Measurements from ENCODE around the gene SLC8A1. TPM values are rescaled to one million over a fixed set of nuclear protein-coding genes. Genes with fewer than 3 reads are reported as not detected.
A peak's percentile ranks its signal among the peaks of the same experiment; 100 is the strongest.
"Not testable (repeated sequence)": the region's sequence is repeated elsewhere in the genome, so short reads cannot be mapped to it uniquely, and the experiment has no call there.

SLC8A1 gene
- total RNA-seq, 1 experiment from 2014 or later, result not detected

DNA sequence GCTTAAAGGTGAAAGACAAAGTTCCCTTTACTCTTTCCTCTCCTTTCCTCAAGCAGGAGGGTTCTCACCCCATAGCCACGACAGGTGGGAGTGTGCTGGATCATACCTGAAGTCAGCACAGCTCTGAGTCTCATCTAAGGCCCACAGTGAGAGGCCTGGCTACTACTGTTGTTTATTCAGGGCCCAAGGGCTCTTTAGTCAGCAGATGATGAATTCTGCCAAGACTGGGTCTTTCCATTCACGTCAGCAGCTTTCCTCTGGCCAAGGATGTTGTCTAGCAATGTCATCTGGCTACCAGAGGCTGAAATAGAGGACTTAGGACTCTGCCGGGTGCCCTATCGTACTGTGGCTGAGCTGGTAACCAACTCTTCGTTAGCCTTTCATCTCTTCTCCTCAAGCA, 364.5 kb downstream of the SLC8A1 start:
- Histone ChIP-seq H3K9me2 (replicated peaks; ENCODE audit: insufficient read depth, low read length) (no peaks in the 10 kb centered on the region), H3K79me2 (ENCODE audit: low read length) (no peaks in the 10 kb centered on the region), H3K27ac (ENCODE audit: low read length) (no peak overlapping the region), H3K27me3 (ENCODE audit: low read length) (no peaks in the 10 kb centered on the region), H2AFZ (ENCODE audit: low read length) (no peak overlapping the region), H4K20me1 (ENCODE audit: insufficient read depth, low read depth, low read length) (no peaks in the 10 kb centered on the region), H3K4me3 (ENCODE audit: low read length) (no peak overlapping the region), H3K9me3 (ENCODE audit: low read length) (no peaks in the 10 kb centered on the region), H3K9ac (ENCODE audit: low read length) (no peak overlapping the region), H3K4me2 (ENCODE audit: low read depth, low read length, poor library complexity, severe bottlenecking) (no peak overlapping the region), H3K36me3 (ENCODE audit: insufficient read depth, low read length) (no peaks in the 10 kb centered on the region), H3K4me1 (ENCODE audit: low read length) (no peaks in the 10 kb centered on the region)
- DNase-seq, result peak; percentile 17

- Histone ChIP-seq H4K20me1 (ENCODE audit: insufficient read depth, low read depth, low read length) (no peaks in the 10 kb centered on the region), H3K4me1 (ENCODE audit: low read length) (no peaks in the 10 kb centered on the region)
Measured at GRCh38 chr2:40085786-40086185, 366.1 kb downstream of the SLC8A1 start.

GRCh38 chr2:40073336-40073735, 378.6 kb downstream of the SLC8A1 start:
- not testable (repeated sequence) for H3K4me3 ChIP-seq (ENCODE audit: low read length); H2AFZ ChIP-seq (ENCODE audit: low read length); H4K20me1 ChIP-seq (ENCODE audit: insufficient read depth, low read depth, low read length); H3K9me2 ChIP-seq (replicated peaks; ENCODE audit: insufficient read depth, low read length); H3K27me3 ChIP-seq (ENCODE audit: low read length); H3K4me1 ChIP-seq (ENCODE audit: low read length); H3K4me2 ChIP-seq (ENCODE audit: low read depth, low read length, poor library complexity, severe bottlenecking); H3K27ac ChIP-seq (ENCODE audit: low read length); H3K79me2 ChIP-seq (ENCODE audit: low read length); DNase-seq; H3K36me3 ChIP-seq (ENCODE audit: insufficient read depth, low read length); H3K9ac ChIP-seq (ENCODE audit: low read length); H3K9me3 ChIP-seq (ENCODE audit: low read length)

More at GRCh38 chr2:40085786-40086185, 366.1 kb downstream of the SLC8A1 start:
- DNase-seq, result no peak
- Histone ChIP-seq H3K9ac (ENCODE audit: low read length) (no peak overlapping the region), H3K79me2 (ENCODE audit: low read length) (no peaks in the 10 kb centered on the region), H3K36me3 (ENCODE audit: insufficient read depth, low read length) (no peaks in the 10 kb centered on the region), H3K27me3 (ENCODE audit: low read length) (no peaks in the 10 kb centered on the region), H3K9me2 (replicated peaks; ENCODE audit: insufficient read depth, low read length) (no peaks in the 10 kb centered on the region), H3K27ac (ENCODE audit: low read length) (no peak overlapping the region), H3K4me2 (ENCODE audit: low read depth, low read length, poor library complexity, severe bottlenecking) (no peak overlapping the region), H2AFZ (ENCODE audit: low read length) (no peak overlapping the region), H3K4me3 (ENCODE audit: low read length) (no peak overlapping the region), H3K9me3 (ENCODE audit: low read length) (no peaks in the 10 kb centered on the region)

GRCh38 chr2:40072442-40073232, 379.3 kb downstream of the SLC8A1 start:
- H3K4me3 ChIP-seq (ENCODE audit: low read length), result no peak overlapping the region
- no peaks in the 10 kb centered on the region for H3K4me1 ChIP-seq (ENCODE audit: low read length)
- H3K9ac ChIP-seq (ENCODE audit: low read length), result no peak overlapping the region
- 0 out of 2 replicates have a peak, but pooled peaks cover 5% of the 10 kb centered on the region for H3K9me2 ChIP-seq (replicated peaks; ENCODE audit: insufficient read depth, low read length)
- no peak overlapping the region for H3K27ac ChIP-seq (ENCODE audit: low read length)
- H3K79me2 ChIP-seq (ENCODE audit: low read length), result no peaks in the 10 kb centered on the region
- H4K20me1 ChIP-seq (ENCODE audit: insufficient read depth, low read depth, low read length), result no peaks in the 10 kb centered on the region
- DNase-seq, result no peak
- no peaks in the 10 kb centered on the region for H3K27me3 ChIP-seq (ENCODE audit: low read length)
- H3K9me3 ChIP-seq (ENCODE audit: low read length), result no peaks in the 10 kb centered on the region
- no peaks in the 10 kb centered on the region for H3K36me3 ChIP-seq (ENCODE audit: insufficient read depth, low read length)
- no peak overlapping the region for H2AFZ ChIP-seq (ENCODE audit: low read length)
- no peak overlapping the region for H3K4me2 ChIP-seq (ENCODE audit: low read depth, low read length, poor library complexity, severe bottlenecking)

- no peak overlapping the region for H3K27ac ChIP-seq (ENCODE audit: low read length)
- no peaks in the 10 kb centered on the region for H3K36me3 ChIP-seq (ENCODE audit: insufficient read depth, low read length)
- H3K4me1 ChIP-seq (ENCODE audit: low read length), result no peaks in the 10 kb centered on the region
- H3K9me3 ChIP-seq (ENCODE audit: low read length), result no peaks in the 10 kb centered on the region
- H3K79me2 ChIP-seq (ENCODE audit: low read length), result no peaks in the 10 kb centered on the region
- no peak overlapping the region for H3K9ac ChIP-seq (ENCODE audit: low read length)
- no peak overlapping the region for H3K4me3 ChIP-seq (ENCODE audit: low read length)
- no peak for DNase-seq
- H3K27me3 ChIP-seq (ENCODE audit: low read length), result no peaks in the 10 kb centered on the region
- H2AFZ ChIP-seq (ENCODE audit: low read length), result no peak overlapping the region
- no peaks in the 10 kb centered on the region for H3K9me2 ChIP-seq (replicated peaks; ENCODE audit: insufficient read depth, low read length)
- H3K4me2 ChIP-seq (ENCODE audit: low read depth, low read length, poor library complexity, severe bottlenecking), result no peak overlapping the region
- H4K20me1 ChIP-seq (ENCODE audit: insufficient read depth, low read depth, low read length), result no peaks in the 10 kb centered on the region
Measured at GRCh38 chr2:40062381-40062780, 389.5 kb downstream of the SLC8A1 start.

- H3K9me2 ChIP-seq (replicated peaks; ENCODE audit: insufficient read depth, low read length), result no peaks in the 10 kb centered on the region
- H3K27ac ChIP-seq (ENCODE audit: low read length), result no peak overlapping the region
- no peak overlapping the region for H2AFZ ChIP-seq (ENCODE audit: low read length)
- H4K20me1 ChIP-seq (ENCODE audit: insufficient read depth, low read depth, low read length), result no peaks in the 10 kb centered on the region
- no peak overlapping the region for H3K4me2 ChIP-seq (ENCODE audit: low read depth, low read length, poor library complexity, severe bottlenecking)
- H3K4me1 ChIP-seq (ENCODE audit: low read length), result no peaks in the 10 kb centered on the region
- no peak overlapping the region for H3K9ac ChIP-seq (ENCODE audit: low read length)
- H3K36me3 ChIP-seq (ENCODE audit: insufficient read depth, low read length), result no peaks in the 10 kb centered on the region
- no peak overlapping the region for H3K4me3 ChIP-seq (ENCODE audit: low read length)
- H3K9me3 ChIP-seq (ENCODE audit: low read length), result no peaks in the 10 kb centered on the region
- H3K27me3 ChIP-seq (ENCODE audit: low read length), result no peaks in the 10 kb centered on the region
- H3K79me2 ChIP-seq (ENCODE audit: low read length), result no peaks in the 10 kb centered on the region
- no peak for DNase-seq
Measured at GRCh38 chr2:40049781-40050180, 402.1 kb downstream of the SLC8A1 start.

- Histone ChIP-seq H3K9me3 (ENCODE audit: low read length) (no peaks in the 10 kb centered on the region), H3K27ac (ENCODE audit: low read length) (no peak overlapping the region), H3K4me3 (ENCODE audit: low read length) (no peak overlapping the region), H3K9ac (ENCODE audit: low read length) (no peak overlapping the region), H3K79me2 (ENCODE audit: low read length) (no peaks in the 10 kb centered on the region), H3K4me1 (ENCODE audit: low read length) (no peaks in the 10 kb centered on the region), H2AFZ (ENCODE audit: low read length) (no peak overlapping the region), H3K27me3 (ENCODE audit: low read length) (no peaks in the 10 kb centered on the region), H4K20me1 (ENCODE audit: insufficient read depth, low read depth, low read length) (no peaks in the 10 kb centered on the region), H3K9me2 (replicated peaks; ENCODE audit: insufficient read depth, low read length) (no peaks in the 10 kb centered on the region), H3K36me3 (ENCODE audit: insufficient read depth, low read length) (no peaks in the 10 kb centered on the region), H3K4me2 (ENCODE audit: low read depth, low read length, poor library complexity, severe bottlenecking) (no peak overlapping the region)
- DNase-seq, result no peak
Measured at GRCh38 chr2:40048506-40048905, 403.4 kb downstream of the SLC8A1 start.

- Histone ChIP-seq H3K9me2 (replicated peaks; ENCODE audit: insufficient read depth, low read length) (no peaks in the 10 kb centered on the region), H3K9me3 (ENCODE audit: low read length) (no peaks in the 10 kb centered on the region), H2AFZ (ENCODE audit: low read length) (no peak overlapping the region), H3K79me2 (ENCODE audit: low read length) (no peaks in the 10 kb centered on the region), H3K4me2 (ENCODE audit: low read depth, low read length, poor library complexity, severe bottlenecking) (no peak overlapping the region), H3K27me3 (ENCODE audit: low read length) (no peaks in the 10 kb centered on the region), H3K4me3 (ENCODE audit: low read length) (no peak overlapping the region), H4K20me1 (ENCODE audit: insufficient read depth, low read depth, low read length) (no peaks in the 10 kb centered on the region), H3K36me3 (ENCODE audit: insufficient read depth, low read length) (no peaks in the 10 kb centered on the region), H3K27ac (ENCODE audit: low read length) (no peak overlapping the region), H3K4me1 (ENCODE audit: low read length) (no peaks in the 10 kb centered on the region), H3K9ac (ENCODE audit: low read length) (no peak overlapping the region)
- no peak for DNase-seq
Measured at GRCh38 chr2:40047406-40047805, 404.5 kb downstream of the SLC8A1 start.
